ENCODE results near the gene MYO19.

MYO19 gene

GRCh38 chr17:36506249-36506826, 28.3 kb downstream of the MYO19 start:
- H3K4me1 ChIP-seq (ENCODE audit: control insufficient read depth, insufficient read depth, low read length), result no peaks in the 10 kb centered on the region
- no peak overlapping the region for H3K4me3 ChIP-seq (ENCODE audit: low read length)
- no peak overlapping the region for H3K27ac ChIP-seq (ENCODE audit: low read depth, low read length)
- no peaks in the 10 kb centered on the region for H3K27me3 ChIP-seq (ENCODE audit: control insufficient read depth, insufficient read depth, low read length)
- no peak overlapping the region for H3K9ac ChIP-seq (ENCODE audit: low read length)
- H3K36me3 ChIP-seq (ENCODE audit: control insufficient read depth, insufficient read depth, low read length), result peaks cover 14% of the 10 kb centered on the region

DNA sequence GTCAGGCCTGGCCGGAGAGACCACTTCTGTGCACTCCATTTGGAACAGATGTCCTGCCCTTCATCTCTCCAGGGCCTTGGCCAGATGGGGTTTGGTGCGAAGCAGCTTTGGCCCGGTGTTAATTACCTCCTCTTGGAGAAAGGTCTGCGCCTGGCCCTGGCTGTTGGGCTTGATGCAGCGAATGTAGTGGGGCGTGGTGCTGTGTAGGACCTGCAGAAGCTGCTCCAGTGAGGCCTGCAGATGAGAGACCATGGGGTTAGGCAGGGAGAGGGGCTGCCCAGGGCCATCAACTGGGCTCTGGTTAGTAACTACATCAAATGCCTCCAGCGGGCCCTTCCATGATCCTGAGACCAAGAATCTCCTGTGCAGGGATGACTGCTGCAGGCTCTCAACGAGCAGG, 29.5 kb downstream of the MYO19 start:
- Histone ChIP-seq H3K4me1 (ENCODE audit: control insufficient read depth, insufficient read depth, low read length) (no peaks in the 10 kb centered on the region), H3K27ac (ENCODE audit: low read depth, low read length) (no peak overlapping the region), H3K27me3 (ENCODE audit: control insufficient read depth, insufficient read depth, low read length) (no peaks in the 10 kb centered on the region), H3K9ac (ENCODE audit: low read length) (no peak overlapping the region), H3K36me3 (ENCODE audit: control insufficient read depth, insufficient read depth, low read length) (peaks cover 21% of the 10 kb centered on the region), H3K4me3 (ENCODE audit: low read length) (no peak overlapping the region)

GRCh38 chr17:36504156-36504545, 30.5 kb downstream of the MYO19 start:
- no peaks in the 10 kb centered on the region for H3K4me1 ChIP-seq (ENCODE audit: control insufficient read depth, insufficient read depth, low read length)
- no peak overlapping the region for H3K4me3 ChIP-seq (ENCODE audit: low read length)
- no peak overlapping the region for H3K9ac ChIP-seq (ENCODE audit: low read length)
- no peak overlapping the region for H3K27ac ChIP-seq (ENCODE audit: low read depth, low read length)
- H3K36me3 ChIP-seq (ENCODE audit: control insufficient read depth, insufficient read depth, low read length), result peaks cover 21% of the 10 kb centered on the region
- no peaks in the 10 kb centered on the region for H3K27me3 ChIP-seq (ENCODE audit: control insufficient read depth, insufficient read depth, low read length)

DNA sequence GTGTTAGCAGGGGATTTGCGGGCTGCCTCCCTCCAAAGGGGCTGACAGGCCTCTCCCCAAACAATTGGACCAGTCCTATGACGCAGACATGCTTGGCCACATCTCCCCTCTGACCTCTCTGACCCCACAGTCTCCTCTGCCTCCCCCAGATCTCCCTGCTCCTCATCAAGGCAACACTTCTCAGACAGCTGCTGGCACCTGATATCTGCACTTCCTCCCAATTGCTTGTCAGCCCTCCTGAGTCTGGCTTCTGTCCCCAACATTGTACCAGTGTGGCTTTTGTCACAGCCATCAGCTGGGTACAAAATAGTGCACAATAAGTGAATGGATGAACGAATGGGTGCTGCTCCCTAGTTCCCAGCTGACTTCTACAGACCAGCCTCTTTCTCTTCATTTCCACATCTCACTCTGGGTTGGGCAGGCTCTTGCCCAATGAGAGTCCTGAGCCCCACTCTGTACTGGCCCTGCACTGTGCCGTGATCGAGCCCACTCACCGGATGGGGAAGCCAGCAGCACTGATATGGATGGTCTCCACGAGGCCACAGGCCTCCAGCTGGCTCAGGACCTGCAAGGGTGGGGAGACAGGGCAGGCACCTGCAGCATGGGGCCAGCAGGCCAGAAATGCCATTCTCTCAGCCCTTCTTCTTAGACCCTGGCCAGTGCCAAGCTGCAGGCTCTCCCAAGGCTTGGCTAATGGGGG, 31.1 kb downstream of the MYO19 start:
- Histone ChIP-seq H3K36me3 (ENCODE audit: control insufficient read depth, insufficient read depth, low read length) (peaks cover 24% of the 10 kb centered on the region), H3K9ac (ENCODE audit: low read length) (no peak overlapping the region), H3K27me3 (ENCODE audit: control insufficient read depth, insufficient read depth, low read length) (no peaks in the 10 kb centered on the region), H3K4me1 (ENCODE audit: control insufficient read depth, insufficient read depth, low read length) (no peaks in the 10 kb centered on the region), H3K27ac (ENCODE audit: low read depth, low read length) (no peak overlapping the region), H3K4me3 (ENCODE audit: low read length) (no peak overlapping the region)

GRCh38 chr17:36501963-36502362, 32.7 kb downstream of the MYO19 start:
- H3K36me3 ChIP-seq (ENCODE audit: control insufficient read depth, insufficient read depth, low read length), result peaks cover 27% of the 10 kb centered on the region

GRCh38 chr17:36501351-36501750, 33.3 kb downstream of the MYO19 start:
- no peak overlapping the region for H3K4me3 ChIP-seq (ENCODE audit: low read length)
- H3K27ac ChIP-seq (ENCODE audit: low read depth, low read length), result no peak overlapping the region
- peaks cover 24% of the 10 kb centered on the region for H3K36me3 ChIP-seq (ENCODE audit: control insufficient read depth, insufficient read depth, low read length)
- H3K4me1 ChIP-seq (ENCODE audit: control insufficient read depth, insufficient read depth, low read length), result no peaks in the 10 kb centered on the region
- no peaks in the 10 kb centered on the region for H3K27me3 ChIP-seq (ENCODE audit: control insufficient read depth, insufficient read depth, low read length)
- no peak overlapping the region for H3K9ac ChIP-seq (ENCODE audit: low read length)

More at GRCh38 chr17:36501963-36502362, 32.7 kb downstream of the MYO19 start:
- Histone ChIP-seq H3K9ac (ENCODE audit: low read length) (no peak overlapping the region), H3K4me3 (ENCODE audit: low read length) (no peak overlapping the region), H3K27me3 (ENCODE audit: control insufficient read depth, insufficient read depth, low read length) (no peaks in the 10 kb centered on the region), H3K4me1 (ENCODE audit: control insufficient read depth, insufficient read depth, low read length) (no peaks in the 10 kb centered on the region), H3K27ac (ENCODE audit: low read depth, low read length) (no peak overlapping the region)

DNA sequence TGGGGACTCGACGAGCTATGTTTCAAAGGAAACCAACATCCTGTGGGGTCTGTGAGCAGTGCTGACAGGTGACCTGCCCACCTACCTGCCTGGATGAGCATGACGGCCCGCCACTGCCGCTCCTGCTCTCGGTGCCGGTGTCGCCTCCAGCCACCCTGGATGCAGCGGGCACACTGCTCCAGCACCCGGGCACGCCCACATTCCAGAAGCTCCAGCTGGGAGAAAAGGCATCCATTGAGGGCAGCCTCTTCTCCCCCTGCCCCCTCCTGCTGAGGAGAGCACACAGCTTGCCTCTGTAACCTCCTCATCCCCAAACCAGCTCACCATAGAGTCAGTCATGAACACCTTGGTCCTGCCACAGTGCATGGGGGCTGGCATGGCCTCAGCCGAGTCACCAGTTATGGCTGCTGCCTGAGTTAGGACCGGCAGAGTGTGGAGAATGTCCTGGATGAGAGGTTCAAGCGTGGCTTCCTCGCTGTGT, 33.9 kb downstream of the MYO19 start:
- Histone ChIP-seq H3K9ac (ENCODE audit: low read length) (no peak overlapping the region), H3K4me3 (ENCODE audit: low read length) (no peak overlapping the region), H3K27ac (ENCODE audit: low read depth, low read length) (no peak overlapping the region), H3K4me1 (ENCODE audit: control insufficient read depth, insufficient read depth, low read length) (no peaks in the 10 kb centered on the region), H3K27me3 (ENCODE audit: control insufficient read depth, insufficient read depth, low read length) (no peaks in the 10 kb centered on the region), H3K36me3 (ENCODE audit: control insufficient read depth, insufficient read depth, low read length) (peaks cover 24% of the 10 kb centered on the region)

- Histone ChIP-seq H3K36me3 (ENCODE audit: control insufficient read depth, insufficient read depth, low read length) (peaks cover 22% of the 10 kb centered on the region), H3K27me3 (ENCODE audit: control insufficient read depth, insufficient read depth, low read length) (no peaks in the 10 kb centered on the region), H3K9ac (ENCODE audit: low read length) (no peak overlapping the region), H3K4me3 (ENCODE audit: low read length) (no peak overlapping the region), H3K27ac (ENCODE audit: low read depth, low read length) (no peak overlapping the region), H3K4me1 (ENCODE audit: control insufficient read depth, insufficient read depth, low read length) (no peaks in the 10 kb centered on the region)
Observed at GRCh38 chr17:36498560-36499300, 35.9 kb downstream of the MYO19 start.

- no peak overlapping the region for H3K4me3 ChIP-seq (ENCODE audit: low read length)
- no peaks in the 10 kb centered on the region for H3K27me3 ChIP-seq (ENCODE audit: control insufficient read depth, insufficient read depth, low read length)
- H3K4me1 ChIP-seq (ENCODE audit: control insufficient read depth, insufficient read depth, low read length), result no peaks in the 10 kb centered on the region
- no peak overlapping the region for H3K9ac ChIP-seq (ENCODE audit: low read length)
- peaks cover 23% of the 10 kb centered on the region for H3K36me3 ChIP-seq (ENCODE audit: control insufficient read depth, insufficient read depth, low read length)
- no peak overlapping the region for H3K27ac ChIP-seq (ENCODE audit: low read depth, low read length)
Observed at GRCh38 chr17:36498155-36498554, 36.5 kb downstream of the MYO19 start.

- no peaks in the 10 kb centered on the region for H3K4me1 ChIP-seq (ENCODE audit: control insufficient read depth, insufficient read depth, low read length)
- H3K27me3 ChIP-seq (ENCODE audit: control insufficient read depth, insufficient read depth, low read length), result no peaks in the 10 kb centered on the region
- H3K27ac ChIP-seq (ENCODE audit: low read depth, low read length), result no peak overlapping the region
- no peak overlapping the region for H3K4me3 ChIP-seq (ENCODE audit: low read length)
- no peak overlapping the region for H3K9ac ChIP-seq (ENCODE audit: low read length)
- H3K36me3 ChIP-seq (ENCODE audit: control insufficient read depth, insufficient read depth, low read length), result peaks cover 26% of the 10 kb centered on the region
Observed at GRCh38 chr17:36496018-36496789, 38.5 kb downstream of the MYO19 start.

GRCh38 chr17:36495076-36495578, 39.5 kb downstream of the MYO19 start:
- no peaks in the 10 kb centered on the region for H3K4me1 ChIP-seq (ENCODE audit: control insufficient read depth, insufficient read depth, low read length)
- H3K9ac ChIP-seq (ENCODE audit: low read length), result no peak overlapping the region
- peaks cover 19% of the 10 kb centered on the region for H3K36me3 ChIP-seq (ENCODE audit: control insufficient read depth, insufficient read depth, low read length)
- H3K4me3 ChIP-seq (ENCODE audit: low read length), result no peak overlapping the region
- no peaks in the 10 kb centered on the region for H3K27me3 ChIP-seq (ENCODE audit: control insufficient read depth, insufficient read depth, low read length)
- H3K27ac ChIP-seq (ENCODE audit: low read depth, low read length), result no peak overlapping the region

DNA sequence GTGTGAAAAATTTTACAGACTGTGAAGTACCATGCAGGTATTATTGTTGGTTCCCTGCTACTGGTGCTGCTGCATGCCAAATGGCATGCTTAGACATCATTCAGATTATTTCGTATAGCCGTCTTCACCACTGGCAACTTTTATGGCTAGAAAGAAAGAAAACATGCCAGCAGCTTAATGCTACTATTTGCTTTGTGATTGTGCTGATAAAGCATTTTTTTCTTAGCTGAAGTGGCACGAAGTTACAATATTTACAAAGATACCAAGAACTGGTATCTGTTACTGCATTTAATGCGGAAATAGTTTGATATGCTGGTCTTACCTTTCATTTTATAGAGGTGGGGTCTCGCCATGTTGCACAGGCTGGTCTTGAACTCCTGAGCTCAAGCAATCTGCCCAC, 40.0 kb downstream of the MYO19 start:
- Histone ChIP-seq H3K36me3 (ENCODE audit: control insufficient read depth, insufficient read depth, low read length) (peaks cover 19% of the 10 kb centered on the region), H3K4me3 (ENCODE audit: low read length) (no peak overlapping the region), H3K4me1 (ENCODE audit: control insufficient read depth, insufficient read depth, low read length) (no peaks in the 10 kb centered on the region), H3K27ac (ENCODE audit: low read depth, low read length) (no peak overlapping the region), H3K9ac (ENCODE audit: low read length) (no peak overlapping the region), H3K27me3 (ENCODE audit: control insufficient read depth, insufficient read depth, low read length) (no peaks in the 10 kb centered on the region)

Measured in rectal smooth muscle tissue (tissue), 1 donor.